NB4 (cell line): ENCODE measurements around the gene SLC12A7.
A peak's percentile ranks its signal among the peaks of the same experiment; 100 is the strongest.

Experiments
- MAX ChIP-seq: IDR thresholded peaks from 2 replicates; pipeline ENCODE4 v1.6.1; 2011; ENCODE audit warnings: low read depth, low read length
- TF ChIP-seq, protein P1 (sequence below): IDR thresholded peaks from one replicate; pipeline ENCODE4 v1.5.1; 2012; ENCODE audit warnings: low read depth, low read length

DNA sequence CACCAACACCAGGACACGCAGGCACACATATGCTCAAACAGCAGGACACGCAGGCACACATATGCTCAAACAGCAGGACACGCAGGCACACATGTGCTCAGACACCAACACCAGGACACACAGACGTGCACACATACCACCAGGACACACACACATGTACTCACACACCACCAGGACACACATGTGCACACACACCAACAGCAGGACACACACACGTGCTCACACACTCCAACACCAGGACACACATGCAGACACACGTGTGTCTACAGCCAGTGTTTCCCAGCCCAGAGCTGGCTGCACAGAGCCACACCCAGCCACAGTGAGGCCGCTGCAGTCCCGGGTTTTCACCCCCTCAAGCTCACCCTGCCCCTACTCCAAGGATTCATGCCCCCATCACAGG is 25.0 kb upstream of the SLC12A7 start:
- TF ChIP-seq, protein P1, sequence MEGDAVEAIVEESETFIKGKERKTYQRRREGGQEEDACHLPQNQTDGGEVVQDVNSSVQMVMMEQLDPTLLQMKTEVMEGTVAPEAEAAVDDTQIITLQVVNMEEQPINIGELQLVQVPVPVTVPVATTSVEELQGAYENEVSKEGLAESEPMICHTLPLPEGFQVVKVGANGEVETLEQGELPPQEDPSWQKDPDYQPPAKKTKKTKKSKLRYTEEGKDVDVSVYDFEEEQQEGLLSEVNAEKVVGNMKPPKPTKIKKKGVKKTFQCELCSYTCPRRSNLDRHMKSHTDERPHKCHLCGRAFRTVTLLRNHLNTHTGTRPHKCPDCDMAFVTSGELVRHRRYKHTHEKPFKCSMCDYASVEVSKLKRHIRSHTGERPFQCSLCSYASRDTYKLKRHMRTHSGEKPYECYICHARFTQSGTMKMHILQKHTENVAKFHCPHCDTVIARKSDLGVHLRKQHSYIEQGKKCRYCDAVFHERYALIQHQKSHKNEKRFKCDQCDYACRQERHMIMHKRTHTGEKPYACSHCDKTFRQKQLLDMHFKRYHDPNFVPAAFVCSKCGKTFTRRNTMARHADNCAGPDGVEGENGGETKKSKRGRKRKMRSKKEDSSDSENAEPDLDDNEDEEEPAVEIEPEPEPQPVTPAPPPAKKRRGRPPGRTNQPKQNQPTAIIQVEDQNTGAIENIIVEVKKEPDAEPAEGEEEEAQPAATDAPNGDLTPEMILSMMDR = no peak
- TF ChIP-seq MAX = peak; percentile 48
